Activated CD4-positive, CD25-positive, alpha-beta regulatory T cell treated with anti-CD3 and anti-CD28 coated beads, Interleukin-2, amount 50 U/mL, for 24 hours (primary cell): ENCODE data around the gene SDHAF1.
"Not testable (repeated sequence)": the region's sequence is repeated elsewhere in the genome, so short reads cannot be mapped to it uniquely, and the experiment has no call there.

ENCODE experiments used
- ATAC-seq, 2 donors: fragments of 150-1000 bp; cut with Tn5 transposase; one replicate each; pipeline ENCODE4 v1.10.0; 2021; ENCODE audit warnings: mild to moderate bottlenecking in 1 of 2, moderate library complexity in 1 of 2

SDHAF1 gene

GRCh38 chr19:36025541-36025940 is 30.6 kb downstream of the SDHAF1 start:
- ATAC-seq = no peak

- ATAC-seq = no peak
These were observed 31.3 kb downstream of the SDHAF1 start for GRCh38 chr19:36026091-36026876.

DNA sequence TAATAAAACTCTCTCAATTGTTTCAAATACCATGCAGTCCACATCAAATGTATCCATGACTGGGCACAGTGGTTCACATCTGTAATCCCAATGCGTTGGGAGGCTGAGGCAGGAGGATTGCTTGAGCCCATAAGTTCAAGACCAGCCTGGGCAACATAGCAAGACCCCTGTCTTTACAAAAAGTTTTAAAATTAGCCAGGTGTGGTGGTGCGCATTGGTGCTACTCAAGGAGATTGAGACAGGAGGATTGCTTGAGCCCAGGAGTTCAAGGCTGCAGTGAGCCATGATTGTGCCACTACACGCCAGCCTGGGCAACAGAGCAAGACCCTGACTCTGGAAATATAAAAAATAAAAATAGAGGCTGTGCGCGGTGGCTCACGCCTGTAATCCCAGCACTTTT is 32.7 kb downstream of the SDHAF1 start:
- no peak for ATAC-seq

DNA sequence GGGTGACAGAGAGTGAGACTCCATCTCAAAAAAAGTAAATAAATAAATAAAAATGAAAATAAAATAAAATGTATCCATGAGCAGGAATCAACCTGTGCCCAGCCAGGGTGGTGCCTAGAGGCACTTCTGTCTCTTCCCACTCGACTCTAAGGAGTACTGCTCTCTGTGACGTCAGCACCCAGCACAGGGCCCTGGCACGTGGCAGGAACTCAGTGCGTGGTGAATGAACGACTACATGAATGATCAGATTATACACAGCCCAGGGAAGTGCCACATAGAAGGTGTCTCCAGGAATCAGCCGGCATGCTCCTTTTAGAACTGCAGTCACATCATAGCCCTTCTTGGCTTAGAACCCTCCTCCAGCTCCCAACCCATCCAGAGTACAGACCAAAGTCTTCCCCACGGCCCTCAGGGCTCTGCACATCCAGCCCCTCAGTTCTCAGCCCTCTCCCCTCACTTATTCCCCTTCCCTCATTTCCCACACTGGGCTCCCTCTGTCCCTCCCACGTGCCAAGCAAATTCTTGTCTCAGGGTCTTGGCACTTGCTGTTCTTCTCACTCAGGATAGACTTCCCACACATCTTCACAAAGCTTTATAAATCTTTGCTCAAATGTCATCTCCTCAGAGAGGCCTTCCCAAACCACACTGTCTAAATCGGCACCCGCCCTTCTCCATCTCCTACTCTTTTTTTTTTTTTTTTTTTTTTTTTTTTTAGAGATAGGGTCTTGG is 33.5 kb downstream of the SDHAF1 start:
- no peak for ATAC-seq

GRCh38 chr19:36030264-36031148 is 35.5 kb downstream of the SDHAF1 start:
- ATAC-seq = no peak

DNA sequence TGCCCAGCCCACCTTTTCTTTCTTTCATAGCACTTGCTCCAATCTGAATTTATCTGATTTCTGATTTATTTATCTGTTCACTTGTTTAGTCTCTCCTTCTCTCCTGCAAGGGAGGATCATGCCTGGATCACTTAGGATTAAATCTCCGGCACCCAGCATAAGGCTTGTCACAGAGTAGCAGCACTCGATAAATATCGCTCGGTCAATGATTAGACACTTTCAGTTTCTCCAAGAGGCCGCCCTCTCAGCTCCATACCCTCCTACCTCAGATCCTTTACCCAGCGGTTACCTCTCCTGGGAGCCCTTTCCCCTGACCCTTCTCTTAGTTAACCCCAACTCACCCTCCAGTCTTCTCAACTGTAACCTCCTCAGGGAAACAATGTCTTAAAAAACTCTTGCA is 36.3 kb downstream of the SDHAF1 start:
- no peak for ATAC-seq

DNA sequence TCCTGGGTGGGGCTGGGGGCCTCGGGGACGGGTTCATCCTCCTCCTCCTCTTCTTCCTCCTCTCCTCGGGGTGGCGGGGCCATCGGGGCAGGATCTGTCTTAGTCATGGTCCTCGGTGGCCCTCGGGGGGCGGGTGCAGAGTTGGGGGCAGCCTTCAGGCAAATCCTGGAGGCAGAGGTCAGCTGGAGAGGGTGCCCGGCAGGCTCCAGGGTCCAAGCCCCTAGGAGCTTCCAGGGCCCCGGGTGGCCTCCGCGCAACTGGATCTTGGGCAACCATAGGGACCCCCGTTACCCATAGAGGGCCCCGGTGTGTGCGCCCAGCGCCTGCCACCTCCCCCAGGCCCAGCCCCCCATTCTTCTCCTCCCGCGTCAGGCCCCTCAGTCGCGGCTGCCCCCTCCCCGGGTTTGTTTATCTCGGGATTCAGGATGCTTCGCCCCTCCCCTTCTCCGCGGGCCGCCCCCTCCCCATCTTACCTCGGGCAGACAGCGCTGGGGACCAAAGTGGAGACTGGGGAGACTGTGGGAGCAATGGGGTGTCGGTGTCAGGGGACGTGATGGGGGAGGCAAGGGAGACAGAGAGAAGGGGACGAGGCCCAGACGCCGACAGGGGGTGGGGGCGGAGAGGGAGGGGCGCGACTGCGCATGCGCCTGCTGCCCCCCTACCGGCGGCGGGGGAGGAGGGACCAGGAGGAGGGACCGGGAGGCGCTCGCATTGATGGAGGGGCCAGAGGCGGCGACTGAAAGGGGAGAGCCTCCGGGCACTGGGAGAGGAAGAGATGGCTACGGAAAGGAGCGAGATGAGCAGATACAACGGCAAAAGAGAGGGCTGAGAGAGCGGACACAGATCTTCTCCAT is 37.5 kb downstream of the SDHAF1 start, which contains the start of gene CLIP3:
TSS of gene CLIP3 (minus strand) at position 623 of the 854 bp plus-strand sequence. CDS start at position 107, 516 bp downstream.
- no peak for ATAC-seq

DNA sequence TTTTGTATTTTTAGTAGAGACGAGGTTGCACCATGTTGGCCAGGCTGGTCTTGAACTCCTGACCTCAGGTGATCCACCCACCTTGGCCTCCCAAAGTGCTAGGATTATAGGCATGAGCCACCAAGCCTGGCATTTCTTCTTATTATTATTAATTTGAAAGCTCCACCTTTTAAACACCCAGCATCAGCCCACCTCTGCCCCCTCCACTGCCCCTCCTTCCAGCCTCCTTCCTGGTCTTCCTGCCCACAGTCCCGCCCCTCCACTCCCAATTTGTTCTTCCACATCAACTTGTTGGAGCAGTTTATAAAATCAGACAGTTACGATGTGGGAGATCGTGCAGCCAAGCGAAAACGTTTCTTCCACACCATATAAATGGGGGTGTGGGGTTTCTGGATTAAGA is 45.5 kb downstream of the SDHAF1 start:
- ATAC-seq = no peak

GRCh38 chr19:36041092-36041491 is 46.1 kb downstream of the SDHAF1 start:
- not testable (repeated sequence) for ATAC-seq

DNA sequence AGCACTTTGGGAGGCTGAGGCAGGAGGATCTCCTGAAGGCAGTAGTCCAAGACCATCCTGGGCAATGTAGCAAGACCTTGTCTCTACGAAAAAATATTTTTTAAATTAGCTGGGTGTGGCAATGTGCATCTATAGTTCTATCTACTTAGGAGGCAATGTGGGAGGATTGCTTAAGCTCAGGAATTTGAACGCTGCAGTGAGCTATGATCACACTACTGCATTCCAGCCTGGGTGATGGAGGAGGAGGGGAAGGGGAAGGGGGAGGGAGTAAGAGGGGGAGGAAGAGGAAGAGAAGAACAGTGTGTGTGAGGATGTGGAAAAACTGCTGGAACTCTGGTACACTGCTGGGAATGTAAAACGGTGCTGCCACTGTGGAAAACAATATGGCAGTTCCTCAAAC is 46.8 kb downstream of the SDHAF1 start:
- ATAC-seq = no peak

- ATAC-seq = no peak
These were observed 49.0 kb downstream of the SDHAF1 start for GRCh38 chr19:36043952-36044351.
